Astrocyte of the spinal cord (primary cell): ENCODE data around the gene PRKCH.

Source experiments
- DNase-seq: peaks from one replicate; pipeline ENCODE4 v3.0.0; 2011; ENCODE audit warnings: low read depth, low spot score
- H3K4me3 ChIP-seq: 2 replicates; pipeline ENCODE4 v1.5.1; 2011; ENCODE audit warnings: low read depth, mild to moderate bottlenecking, low read length, moderate library complexity
- CTCF ChIP-seq: IDR thresholded peaks from 2 replicates; pipeline ENCODE4 v1.5.1; 2012; ENCODE audit warnings: low read depth, mild to moderate bottlenecking, low read length, inconsistent platforms
- in situ Hi-C: cut with HindIII; loops from 2 replicates; pipeline ENCODE4 v1.10.0; 2017; ENCODE audit warnings: low sequenced_read_pairs

Gene PRKCH

DNA sequence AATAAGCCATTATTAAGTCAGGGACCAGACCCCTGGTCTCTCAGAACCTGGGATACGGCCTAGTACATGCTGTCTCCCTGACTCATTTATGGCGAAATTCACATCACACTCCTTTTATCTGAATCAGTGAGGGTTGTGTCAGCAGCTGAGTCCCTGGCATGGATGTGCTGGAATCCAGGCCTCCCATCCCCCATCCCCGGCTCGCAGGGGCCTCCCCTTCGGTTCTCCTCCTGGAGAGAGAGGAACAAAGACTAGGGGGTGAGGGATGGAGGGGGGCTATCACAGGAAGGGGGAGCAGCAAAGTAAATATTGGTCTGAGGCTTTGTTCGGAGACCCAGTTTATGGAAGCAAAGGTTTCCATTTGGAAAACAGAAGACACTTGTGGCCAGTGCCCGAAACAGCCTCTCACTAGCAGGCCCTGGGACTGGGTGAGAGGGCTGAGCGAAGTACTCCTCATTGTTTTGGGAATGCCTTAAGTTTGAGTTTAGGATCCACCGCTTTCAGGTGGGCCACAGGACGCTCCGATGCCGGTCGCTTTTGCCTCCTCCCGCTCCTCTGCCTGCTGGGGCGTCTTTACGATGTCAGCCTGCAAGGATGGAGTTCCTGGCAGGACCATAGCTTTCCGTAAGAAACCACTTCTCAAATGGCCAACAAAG lies 145.0 kb downstream of the PRKCH start:
- in situ Hi-C loops, result no loop called here
- H3K4me3 ChIP-seq, result no peak overlapping the region
- peak; percentile 94 for DNase-seq
- TF ChIP-seq CTCF, result no peak

DNA sequence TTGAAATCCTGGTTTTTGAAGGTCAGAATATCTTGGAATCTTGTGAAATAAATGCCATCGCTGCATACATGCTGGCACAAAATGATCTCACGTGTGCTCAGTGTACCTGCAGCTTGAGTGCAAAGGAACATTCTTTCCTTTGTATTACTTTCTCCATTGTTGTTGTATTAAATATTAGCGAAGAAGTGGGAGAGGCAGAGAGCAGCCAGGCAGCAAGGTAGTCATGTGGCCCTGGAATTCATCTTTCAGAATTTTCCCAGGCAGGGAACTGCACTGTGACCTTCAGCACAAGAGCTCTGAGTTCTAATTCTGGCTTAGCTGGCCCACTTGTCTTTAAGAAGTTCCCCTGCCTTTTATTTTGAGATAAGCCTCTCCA lies 145.5 kb downstream of the PRKCH start:
- no peak for TF ChIP-seq CTCF
- H3K4me3 ChIP-seq, result no peak overlapping the region
- no peak for DNase-seq
- in situ Hi-C loops, result no loop called here

GRCh38 chr14:61467296-61467695 lies 145.9 kb downstream of the PRKCH start:
- no peak for DNase-seq
- no peak overlapping the region for H3K4me3 ChIP-seq
- in situ Hi-C loops, result no loop called here
- no peak for TF ChIP-seq CTCF

GRCh38 chr14:61468063-61468825 lies 146.9 kb downstream of the PRKCH start:
- no peak overlapping the region for H3K4me3 ChIP-seq
- no peak for TF ChIP-seq CTCF
- no peak for DNase-seq
- in situ Hi-C loops, result no loop called here

- in situ Hi-C loops, result no loop called here
- H3K4me3 ChIP-seq, result no peak overlapping the region
- DNase-seq, result no peak
- TF ChIP-seq CTCF, result no peak
Observed at GRCh38 chr14:61469781-61470180, 148.4 kb downstream of the PRKCH start.

DNA sequence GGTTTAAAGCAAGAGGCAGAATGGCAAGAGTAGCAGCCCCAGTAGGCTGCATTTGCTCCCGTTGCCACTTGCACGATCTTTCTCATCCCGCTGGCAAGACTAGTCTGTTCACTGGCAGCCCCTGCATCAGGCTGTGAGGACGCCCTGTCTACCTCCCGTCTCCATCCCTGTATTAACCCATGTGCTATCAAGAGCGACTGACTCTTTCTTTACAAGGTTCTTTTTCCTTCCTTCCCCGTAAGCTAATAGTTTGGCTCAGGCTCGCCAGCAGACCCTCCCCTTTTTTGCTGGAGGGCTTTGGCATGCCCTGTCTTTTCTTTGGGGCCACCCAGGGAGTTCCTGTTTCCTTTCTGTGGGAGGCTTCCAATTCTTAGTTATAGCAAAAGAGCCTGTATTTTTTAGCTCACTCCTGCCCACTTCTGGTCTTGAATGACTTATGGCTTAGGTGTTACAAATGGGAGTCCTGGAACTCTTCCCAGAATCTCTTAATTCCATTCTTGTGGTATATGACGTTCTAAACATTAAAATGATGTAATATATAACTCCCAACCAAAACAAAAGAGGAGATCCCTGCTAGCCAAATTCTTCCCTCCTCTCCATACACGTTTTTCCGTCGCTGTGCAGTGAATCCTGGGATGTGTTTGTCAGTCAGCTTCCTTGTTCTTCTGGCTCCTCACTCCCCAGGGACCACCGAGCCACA lies 149.0 kb downstream of the PRKCH start:
- in situ Hi-C loops, result no loop called here
- TF ChIP-seq CTCF, result peak; percentile 24
- peak; percentile 97 for DNase-seq
- H3K4me3 ChIP-seq, result no peak overlapping the region
